ENCODE data around the gene SMARCA4.

GRCh38 chr19:10916602-10917001 lies 44.2 kb upstream of the SMARCA4 start:
- TF ChIP-seq CTCF (IDR thresholded peaks at IDR 0.05) (no peak), POLR2A (IDR thresholded peaks at IDR 0.05) (no peak)
